Activated CD4-positive, CD25-positive, alpha-beta regulatory T cell treated with anti-CD3 and anti-CD28 coated beads, Interleukin-2, amount 50 U/mL, for 24 hours (primary cell): ENCODE measurements around the gene NTRK2.

Experiments
- ATAC-seq, 2 donors: fragments of 150-1000 bp; cut with Tn5 transposase; one replicate each; pipeline ENCODE4 v1.10.0; 2021; ENCODE audit warnings: mild to moderate bottlenecking in 1 of 2, moderate library complexity in 1 of 2

The NTRK2 gene

GRCh38 chr9:84669288-84670137 lies at the start of gene NTRK2:
NTRK2 (plus strand) TSS chr9:84669729; CDS start chr9:84670749, 1,020 bp downstream.
- ATAC-seq: no peak

- no peak for ATAC-seq
Observed at GRCh38 chr9:84620338-84620737, 49.2 kb upstream of the NTRK2 start.

DNA sequence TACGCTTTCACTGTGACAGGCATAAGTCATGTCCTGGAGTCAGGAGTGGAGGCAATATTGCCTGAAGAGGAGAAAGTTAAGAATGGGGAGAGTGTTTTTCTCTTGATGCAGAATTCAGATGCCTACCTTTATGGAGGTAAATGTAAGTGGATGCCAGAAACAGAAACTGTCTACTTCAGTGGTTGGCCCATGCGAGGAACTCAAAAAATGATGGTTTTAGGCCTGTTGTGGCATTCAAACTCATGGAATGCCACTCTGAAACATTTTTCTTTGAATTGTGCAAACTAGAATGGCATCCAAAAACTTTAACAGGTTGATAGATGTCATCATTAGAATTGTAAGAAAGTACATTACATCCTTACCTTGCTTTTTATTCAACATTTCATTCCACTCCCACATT lies 47.7 kb upstream of the NTRK2 start:
- no peak for ATAC-seq

DNA sequence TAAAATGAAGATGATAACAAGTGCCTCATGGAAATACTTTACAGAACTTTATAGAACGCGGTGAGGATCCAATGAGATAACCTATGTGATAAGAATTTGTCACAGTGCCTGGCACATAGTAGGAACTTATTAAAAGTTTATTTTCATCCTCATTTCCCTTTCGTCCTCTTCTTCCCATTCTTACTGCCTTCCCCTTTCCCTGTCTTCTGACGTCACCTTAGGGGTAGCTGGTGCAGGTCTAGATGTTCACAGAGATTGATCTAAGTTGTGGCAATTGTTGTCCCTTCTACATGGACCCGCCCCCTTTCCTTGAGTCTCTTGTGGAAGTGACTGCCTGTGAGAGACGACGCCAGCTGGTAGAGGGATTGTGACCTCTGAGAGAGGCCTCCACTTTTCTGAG lies 46.5 kb upstream of the NTRK2 start:
- ATAC-seq: no peak

GRCh38 chr9:84636436-84636835 lies 33.1 kb upstream of the NTRK2 start:
- ATAC-seq: no peak

GRCh38 chr9:84642553-84643141 lies 26.9 kb upstream of the NTRK2 start:
- no peak for ATAC-seq

DNA sequence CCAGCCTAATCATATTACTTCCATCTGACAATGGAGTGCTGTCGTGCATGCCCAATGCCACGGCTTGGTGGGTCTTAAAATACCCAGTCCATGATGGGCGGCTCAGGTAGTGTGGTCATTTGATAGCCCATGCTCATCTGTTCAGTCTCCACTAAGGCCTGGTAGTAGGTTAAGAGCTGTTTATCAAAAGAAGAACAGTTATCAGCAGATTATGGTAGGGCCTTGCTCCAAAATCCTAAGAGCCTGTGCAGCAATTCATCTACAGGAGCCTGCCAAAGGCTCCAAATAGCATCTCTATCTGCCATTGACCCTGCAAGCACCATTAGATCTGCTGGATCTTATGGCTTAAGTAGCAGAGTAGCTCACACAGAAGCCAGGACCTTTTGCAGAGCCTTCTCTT lies 21.8 kb upstream of the NTRK2 start:
- ATAC-seq: no peak

GRCh38 chr9:84652496-84653120 lies 16.9 kb upstream of the NTRK2 start:
- ATAC-seq: no peak

GRCh38 chr9:84655447-84655846 lies 14.1 kb upstream of the NTRK2 start:
- ATAC-seq: no peak

DNA sequence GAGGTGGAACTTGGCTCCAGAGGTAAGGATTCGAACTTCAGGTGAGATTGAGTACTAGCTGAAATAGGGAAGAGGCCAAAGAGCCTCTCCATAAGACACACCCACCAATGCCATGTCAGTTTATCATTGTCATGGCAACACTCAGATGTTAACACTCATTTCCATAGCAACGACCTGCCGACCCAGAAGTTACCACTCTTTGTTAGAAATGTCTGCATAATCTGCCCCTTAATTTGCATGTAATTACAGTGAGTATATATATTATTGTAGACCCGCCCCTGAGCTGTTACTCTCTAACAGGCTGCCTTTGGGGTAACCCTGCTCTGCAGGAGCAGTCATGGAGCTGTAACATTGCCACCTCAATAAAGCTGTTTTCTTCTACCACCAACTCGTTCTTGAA lies 10.2 kb upstream of the NTRK2 start:
- ATAC-seq: no peak

DNA sequence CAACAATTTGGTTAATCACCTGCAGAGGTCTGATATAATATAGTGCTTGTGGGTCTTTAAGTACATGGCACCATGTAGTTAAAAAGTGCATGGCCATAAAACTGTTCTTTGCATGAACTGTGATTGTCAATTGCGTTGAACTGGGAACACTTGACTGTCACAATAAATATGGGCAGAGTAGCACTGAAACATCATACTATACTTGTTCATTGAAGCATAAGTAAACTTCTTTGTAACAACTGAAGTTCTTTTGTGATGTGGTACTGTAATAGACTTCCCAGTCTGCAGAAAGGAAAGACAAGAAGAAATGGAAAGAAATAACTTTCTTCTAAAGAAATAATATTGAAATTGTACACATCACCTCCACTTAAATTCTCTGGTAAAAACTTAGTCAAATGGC lies 9.8 kb upstream of the NTRK2 start:
- no peak for ATAC-seq

- ATAC-seq: no peak
Observed at GRCh38 chr9:84667571-84668195, 1.8 kb upstream of the NTRK2 start.

GRCh38 chr9:84668196-84669012 lies 1.1 kb upstream of the NTRK2 start:
- ATAC-seq: peak; percentile 48 to 62

DNA sequence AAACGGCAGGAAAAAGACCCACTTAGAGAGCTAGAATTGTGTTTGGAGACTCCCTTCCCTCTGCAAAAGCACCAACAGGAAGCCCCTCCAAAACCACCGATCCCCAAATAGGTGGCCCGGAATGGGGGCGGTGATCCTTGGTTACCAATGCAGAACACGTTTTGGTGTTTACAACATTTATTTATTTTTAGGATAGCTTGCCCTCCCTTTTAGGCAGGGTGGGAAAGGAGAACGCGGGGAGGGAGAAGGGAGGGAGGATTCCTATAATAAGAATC lies 579 bp upstream of the NTRK2 start:
- ATAC-seq: no peak

- ATAC-seq: no peak
Observed at GRCh38 chr9:84670138-84671041, 861 bp downstream of the NTRK2 start.

- no peak for ATAC-seq
Observed at GRCh38 chr9:84671586-84672521, 2.3 kb downstream of the NTRK2 start.

DNA sequence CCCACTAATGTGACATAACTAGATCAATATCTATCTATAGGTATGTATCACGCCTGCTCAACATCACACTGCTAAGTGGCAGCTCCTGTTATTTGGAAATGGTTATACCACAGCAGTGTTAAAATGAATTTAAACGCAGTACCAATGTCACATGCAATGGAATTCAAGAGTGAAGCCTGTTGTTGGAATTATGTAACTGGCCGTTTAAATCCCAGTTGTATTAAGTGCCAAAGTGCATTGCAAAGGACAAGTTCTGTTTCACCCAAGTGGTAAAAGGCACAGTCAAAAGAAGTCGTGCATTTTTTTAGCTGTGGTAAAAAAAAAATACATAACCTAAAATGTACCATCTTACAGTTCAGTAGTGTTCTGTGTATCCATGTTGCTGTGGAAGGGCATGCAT lies 4.3 kb downstream of the NTRK2 start:
- ATAC-seq: no peak

DNA sequence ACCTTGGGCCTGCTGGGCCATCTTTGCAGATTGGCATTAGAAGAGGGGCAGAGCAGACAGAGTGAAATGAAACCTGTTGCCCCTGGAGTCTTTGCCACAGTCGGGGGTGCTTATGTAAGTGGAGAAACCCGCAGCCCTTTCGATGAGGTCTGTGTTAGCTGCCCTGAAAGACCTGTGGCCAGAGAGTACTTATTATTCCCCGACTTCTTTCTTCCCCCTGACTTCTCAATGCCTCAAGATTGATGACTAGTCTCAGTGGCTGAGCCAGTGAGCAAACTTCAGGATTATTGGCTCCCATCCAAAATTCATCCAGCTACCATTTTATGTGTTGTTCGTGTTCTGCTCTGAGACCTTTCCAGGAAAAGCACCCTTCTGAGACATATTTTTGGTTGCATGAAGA lies 7.6 kb downstream of the NTRK2 start:
- no peak for ATAC-seq

DNA sequence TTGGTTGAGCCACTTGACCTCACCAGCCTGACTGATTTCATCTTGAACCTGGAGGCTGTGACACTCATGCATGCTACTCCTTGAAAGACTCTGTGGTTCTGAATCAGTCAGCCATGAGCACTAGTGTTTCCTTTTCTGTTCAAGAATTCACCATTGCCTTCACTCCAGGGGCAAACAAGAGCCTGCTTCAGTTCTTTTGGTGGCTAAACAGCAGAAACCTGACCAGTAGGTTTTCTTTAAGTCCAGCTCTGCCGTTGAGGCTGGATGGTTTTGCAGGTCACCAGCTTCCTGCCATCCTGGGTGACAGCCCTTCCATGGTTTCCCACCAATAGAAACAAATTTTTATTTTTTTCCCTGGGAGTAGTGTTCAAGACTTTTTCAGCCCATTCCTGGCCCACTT lies 10.0 kb downstream of the NTRK2 start:
- ATAC-seq: no peak

GRCh38 chr9:84681516-84682285 lies 12.2 kb downstream of the NTRK2 start:
- no peak for ATAC-seq
